ENCODE measurements around the gene SRGAP3. TPM values are rescaled to one million over a fixed set of nuclear protein-coding genes. Genes with fewer than 3 reads are reported as not detected.

SRGAP3 gene
- total and polyA plus RNA-seq, 2 donors (not counting 1 experiment from before 2014, with no cell fraction given) = 1.4 to 1.5 TPM

DNA sequence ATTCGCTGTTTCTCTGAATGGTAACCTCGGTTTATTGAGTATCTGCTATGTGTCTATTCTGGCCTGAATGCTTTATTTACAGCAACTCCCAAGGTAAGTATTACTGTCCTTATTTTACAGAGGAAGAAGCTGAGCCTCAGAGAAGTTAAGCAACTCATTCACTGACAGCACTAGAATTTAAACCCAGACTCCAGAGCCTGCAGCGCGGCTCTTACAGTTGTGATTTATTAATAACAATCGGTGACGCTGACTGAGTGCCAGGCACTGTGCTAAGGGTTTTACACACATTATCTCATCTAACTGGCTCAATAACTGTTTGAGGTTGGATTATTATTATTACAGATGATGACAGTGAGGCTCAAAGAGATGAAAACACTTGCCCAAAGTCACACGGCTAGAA is 19.6 kb downstream of the SRGAP3 start:
- TF ChIP-seq, protein P1, sequence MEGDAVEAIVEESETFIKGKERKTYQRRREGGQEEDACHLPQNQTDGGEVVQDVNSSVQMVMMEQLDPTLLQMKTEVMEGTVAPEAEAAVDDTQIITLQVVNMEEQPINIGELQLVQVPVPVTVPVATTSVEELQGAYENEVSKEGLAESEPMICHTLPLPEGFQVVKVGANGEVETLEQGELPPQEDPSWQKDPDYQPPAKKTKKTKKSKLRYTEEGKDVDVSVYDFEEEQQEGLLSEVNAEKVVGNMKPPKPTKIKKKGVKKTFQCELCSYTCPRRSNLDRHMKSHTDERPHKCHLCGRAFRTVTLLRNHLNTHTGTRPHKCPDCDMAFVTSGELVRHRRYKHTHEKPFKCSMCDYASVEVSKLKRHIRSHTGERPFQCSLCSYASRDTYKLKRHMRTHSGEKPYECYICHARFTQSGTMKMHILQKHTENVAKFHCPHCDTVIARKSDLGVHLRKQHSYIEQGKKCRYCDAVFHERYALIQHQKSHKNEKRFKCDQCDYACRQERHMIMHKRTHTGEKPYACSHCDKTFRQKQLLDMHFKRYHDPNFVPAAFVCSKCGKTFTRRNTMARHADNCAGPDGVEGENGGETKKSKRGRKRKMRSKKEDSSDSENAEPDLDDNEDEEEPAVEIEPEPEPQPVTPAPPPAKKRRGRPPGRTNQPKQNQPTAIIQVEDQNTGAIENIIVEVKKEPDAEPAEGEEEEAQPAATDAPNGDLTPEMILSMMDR (IDR thresholded peaks at IDR 0.05) = no peak
- TF ChIP-seq EZH2 (IDR thresholded peaks at IDR 0.05; ENCODE audit: borderline replicate concordance, insufficient read depth, low read depth, low read length, poor library complexity, severe bottlenecking) = no peak
- Histone ChIP-seq H3K4me3 (ENCODE audit: control extremely low read depth in 1 of 5, extremely low read depth in 1 of 5, insufficient read depth in 1 of 5, low read depth in 2 of 5, low read length in 4 of 5) (no peak overlapping the region), H3K9me3 (ENCODE audit: control extremely low read depth in 1 of 3, control insufficient read depth in 2 of 3, insufficient read depth in 1 of 3, low read length in 2 of 3) (no peaks in the 10 kb centered on the region), H3K4me1 (ENCODE audit: control insufficient read depth in 2 of 2, insufficient read depth in 2 of 2, low read length in 2 of 2) (no peaks in the 10 kb centered on the region), H3K36me3 (replicated peaks in 1 of 2; ENCODE audit: control extremely low read depth in 1 of 2, control insufficient read depth in 1 of 2, extremely low read depth in 1 of 2, insufficient read depth in 2 of 2, low read length in 1 of 2) (no peaks in the 10 kb centered on the region), H2AFZ (ENCODE audit: insufficient read depth, low read depth, low read length, poor library complexity, severe bottlenecking) (no peak overlapping the region), H3K4me2 (replicated peaks; ENCODE audit: low read depth, low read length, poor library complexity, severe bottlenecking) (no peak overlapping the region), H4K20me1 (ENCODE audit: control insufficient read depth, insufficient read depth, low read length, poor library complexity, severe bottlenecking) (no peaks in the 10 kb centered on the region), H3K9ac (ENCODE audit: low read length) (no peak overlapping the region), H3K79me2 (ENCODE audit: control insufficient read depth, insufficient read depth, low read length) (no peaks in the 10 kb centered on the region), H3K27ac (ENCODE audit: low read length in 2 of 2) (no peak overlapping the region), H3K27me3 (replicated peaks in 1 of 4; ENCODE audit: control extremely low read depth in 1 of 4, control insufficient read depth in 3 of 4, insufficient read depth in 4 of 4, low read length in 3 of 4) (no peaks in the 10 kb centered on the region)
- H3K4me3 Mint-ChIP-seq = no peak overlapping the region
- no peaks in the 10 kb centered on the region for H3K4me1 Mint-ChIP-seq
- no peak for DNase-seq
- WGBS (ENCODE audit: insufficient coverage) = 100% methylated on average over 2 of the region's 7 CpGs
- intact Hi-C loops (cut with micrococcal nuclease) = no loop called here
- POLR2A ChIA-PET = no interaction called here
- CTCF ChIA-PET = no interaction called here
- ATAC-seq (ENCODE audit: low read depth) = no peak
- no peaks in the 10 kb centered on the region for H3K9me3 Mint-ChIP-seq (ENCODE audit: insufficient read depth)
- peaks cover 3% of the 10 kb centered on the region for H3K27me3 Mint-ChIP-seq
- H3K27ac Mint-ChIP-seq = no peak overlapping the region

DNA sequence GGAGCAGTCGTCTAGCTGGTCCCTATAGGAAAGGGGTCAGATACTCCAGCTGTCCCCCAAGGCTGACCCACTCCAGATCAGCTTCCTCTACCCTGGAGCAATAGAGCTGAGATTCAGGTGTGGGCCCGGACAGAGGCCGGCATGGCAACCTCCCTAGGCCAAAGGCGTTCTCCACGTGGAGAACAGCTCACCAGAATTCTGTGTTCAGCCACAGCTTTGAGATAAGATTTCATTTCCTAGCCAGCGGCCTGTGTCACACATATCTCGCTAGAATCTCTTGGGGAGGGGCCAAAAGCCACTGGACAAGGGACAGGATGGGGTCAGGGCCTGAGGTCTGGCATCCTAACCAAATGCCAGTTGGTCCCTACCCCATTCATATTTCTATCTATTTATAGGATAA is 20.1 kb downstream of the SRGAP3 start:
- DNase-seq (no peak), ATAC-seq (ENCODE audit: low read depth) (no peak)
- Histone ChIP-seq H3K27ac (ENCODE audit: low read length in 2 of 2) (no peak overlapping the region), H3K4me1 (ENCODE audit: control insufficient read depth in 2 of 2, insufficient read depth in 2 of 2, low read length in 2 of 2) (no peaks in the 10 kb centered on the region), H3K4me2 (replicated peaks; ENCODE audit: low read depth, low read length, poor library complexity, severe bottlenecking) (no peak overlapping the region), H4K20me1 (ENCODE audit: control insufficient read depth, insufficient read depth, low read length, poor library complexity, severe bottlenecking) (no peaks in the 10 kb centered on the region), H3K9me3 (ENCODE audit: control extremely low read depth in 1 of 3, control insufficient read depth in 2 of 3, insufficient read depth in 1 of 3, low read length in 2 of 3) (no peaks in the 10 kb centered on the region), H3K36me3 (replicated peaks in 1 of 2; ENCODE audit: control extremely low read depth in 1 of 2, control insufficient read depth in 1 of 2, extremely low read depth in 1 of 2, insufficient read depth in 2 of 2, low read length in 1 of 2) (no peaks in the 10 kb centered on the region), H3K4me3 (ENCODE audit: control extremely low read depth in 1 of 5, extremely low read depth in 1 of 5, insufficient read depth in 1 of 5, low read depth in 2 of 5, low read length in 4 of 5) (no peak overlapping the region), H3K79me2 (ENCODE audit: control insufficient read depth, insufficient read depth, low read length) (no peaks in the 10 kb centered on the region), H2AFZ (ENCODE audit: insufficient read depth, low read depth, low read length, poor library complexity, severe bottlenecking) (no peak overlapping the region), H3K27me3 (replicated peaks in 1 of 4; ENCODE audit: control extremely low read depth in 1 of 4, control insufficient read depth in 3 of 4, insufficient read depth in 4 of 4, low read length in 3 of 4) (no peaks in the 10 kb centered on the region), H3K9ac (ENCODE audit: low read length) (no peak overlapping the region)
- no peak overlapping the region for H3K27ac Mint-ChIP-seq
- TF ChIP-seq EZH2 (IDR thresholded peaks at IDR 0.05; ENCODE audit: borderline replicate concordance, insufficient read depth, low read depth, low read length, poor library complexity, severe bottlenecking) = no peak
- TF ChIP-seq, protein P1 (IDR thresholded peaks at IDR 0.05) = no peak
- H3K4me1 Mint-ChIP-seq = no peaks in the 10 kb centered on the region
- POLR2A ChIA-PET = no interaction called here
- no peaks in the 10 kb centered on the region for H3K27me3 Mint-ChIP-seq
- intact Hi-C loops (cut with micrococcal nuclease) = no loop called here
- H3K4me3 Mint-ChIP-seq = no peak overlapping the region
- CTCF ChIA-PET = no interaction called here
- 81% methylated on average over 7 of the region's 7 CpGs for WGBS (ENCODE audit: insufficient coverage)
- no peaks in the 10 kb centered on the region for H3K9me3 Mint-ChIP-seq (ENCODE audit: insufficient read depth)

Measured in B cell (primary cell).